Activated effector memory CD4-positive, alpha-beta T cell treated with anti-CD3 and anti-CD28 coated beads, Interleukin-2, amount 50 U/mL, for 16 hours (primary cell): Measurements from ENCODE around the gene PTBP3.
"Not testable (repeated sequence)": the region's sequence is repeated elsewhere in the genome, so short reads cannot be mapped to it uniquely, and the experiment has no call there.

Source experiments
- DNase-seq: peaks from one replicate; pipeline ENCODE4 v3.0.0-alpha.2; 2020

PTBP3 gene

GRCh38 chr9:112193572-112194288, 139.7 kb downstream of the PTBP3 start:
- DNase-seq: no peak

- DNase-seq: not testable (repeated sequence)
Measured at GRCh38 chr9:112190320-112190719, 143.1 kb downstream of the PTBP3 start.

- no peak for DNase-seq
Measured at GRCh38 chr9:112188884-112189283, 144.5 kb downstream of the PTBP3 start.

GRCh38 chr9:112187404-112187803, 146.0 kb downstream of the PTBP3 start:
- DNase-seq: no peak

- DNase-seq: no peak
Measured at GRCh38 chr9:112186695-112187094, 146.7 kb downstream of the PTBP3 start.

GRCh38 chr9:112184946-112185345, 148.5 kb downstream of the PTBP3 start:
- DNase-seq: no peak

GRCh38 chr9:112184221-112184620, 149.2 kb downstream of the PTBP3 start:
- no peak for DNase-seq

- DNase-seq: peak; percentile 76
Measured at GRCh38 chr9:112180387-112180881, 153.0 kb downstream of the PTBP3 start.

GRCh38 chr9:112179816-112180215, 153.6 kb downstream of the PTBP3 start:
- no peak for DNase-seq

GRCh38 chr9:112176524-112176923, 156.9 kb downstream of the PTBP3 start:
- no peak for DNase-seq

GRCh38 chr9:112175796-112176315, 157.6 kb downstream of the PTBP3 start:
- no peak for DNase-seq

- DNase-seq: peak; percentile 74
Measured at GRCh38 chr9:112174965-112175795, 158.2 kb downstream of the PTBP3 start, which contains the start of gene SUSD1. SUSD1 (minus strand) TSS chr9:112175297; CDS start chr9:112175235, 62 bp downstream.

GRCh38 chr9:112174222-112174964, 159.0 kb downstream of the PTBP3 start:
- peak; percentile 89 for DNase-seq

- DNase-seq: no peak
Measured at GRCh38 chr9:112173489-112174221, 159.8 kb downstream of the PTBP3 start.

- DNase-seq: no peak
Measured at GRCh38 chr9:112170968-112171367, 162.5 kb downstream of the PTBP3 start.

GRCh38 chr9:112170235-112170634, 163.2 kb downstream of the PTBP3 start:
- no peak for DNase-seq

- no peak for DNase-seq
Measured at GRCh38 chr9:112169368-112169767, 164.1 kb downstream of the PTBP3 start.

GRCh38 chr9:112168197-112168596, 165.2 kb downstream of the PTBP3 start:
- DNase-seq: no peak
